OCI-LY7 (cell line): Measurements from ENCODE around the gene SORCS3. TPM values are rescaled to one million over a fixed set of nuclear protein-coding genes. Genes with fewer than 3 reads are reported as not detected.

ENCODE experiments used
- BruUV-seq: library from RNA; stranded (reverse); fragments of 400-500 nt; replicated peaks from 2 replicates; lab custom pipeline; 2021; lab: Mats Ljungman, UMichigan
- CTCF ChIA-PET: fragments of 300-600 bp; sonication (Branson Sonifier 250); formaldehyde crosslinking; loops from one replicate; lab custom pipeline; 2022; ENCODE audit warnings: antibody characterized with exemption; ENCODE audit not compliant: unreplicated experiment; lab: Charles Lee
- POLR2A ChIA-PET: fragments of 300-600 bp; sonication (Branson Sonifier 250); formaldehyde crosslinking; loops from one replicate; lab custom pipeline; 2022; ENCODE audit warnings: antibody characterized with exemption; lab: Charles Lee
- DNase-seq: peaks from one replicate; pipeline ENCODE4 v3.0.0-alpha.2; 2015; ENCODE audit warnings: low spot score
- H2AFZ ChIP-seq: fragments of 200-600 bp; sonication (generic), shearing (Covaris generic); 2 replicates; pipeline ENCODE4 v1.6.1; 2014; ENCODE audit warnings: mild to moderate bottlenecking, antibody characterized with exemption, low read length, moderate library complexity
- H3K27ac ChIP-seq: fragments of 200-600 bp; sonication (generic); 2 replicates; pipeline ENCODE4 v1.5.1; 2014; ENCODE audit warnings: mixed run types, low read depth, mild to moderate bottlenecking, moderate library complexity, low read length, inconsistent platforms; ENCODE audit not compliant: poor library complexity, severe bottlenecking
- H3K36me3 ChIP-seq: fragments of 200-600 bp; sonication (generic); 2 replicates; pipeline ENCODE4 v1.6.1; 2014; ENCODE audit warnings: mild to moderate bottlenecking, antibody characterized with exemption, low read length, moderate library complexity, mixed read lengths; ENCODE audit not compliant: insufficient read depth
- H3K4me1 ChIP-seq: fragments of 200-600 bp; sonication (generic); 2 replicates; pipeline ENCODE4 v1.5.1; 2014; ENCODE audit warnings: mild to moderate bottlenecking, low read length; ENCODE audit not compliant: insufficient read depth, poor library complexity, severe bottlenecking
- H3K4me2 ChIP-seq: fragments of 200-600 bp; sonication (generic); 2 replicates; pipeline ENCODE4 v1.6.1; 2014; ENCODE audit warnings: mild to moderate bottlenecking, low read length
- H3K4me3 ChIP-seq: fragments of 200-600 bp; sonication (generic); 2 replicates; pipeline ENCODE4 v1.5.1; 2014; ENCODE audit warnings: mild to moderate bottlenecking, low read depth, low read length; ENCODE audit not compliant: poor library complexity, severe bottlenecking
- H3K79me2 ChIP-seq: fragments of 200-600 bp; sonication (generic); 2 replicates; pipeline ENCODE4 v1.6.1; 2016; ENCODE audit warnings: low read depth, mild to moderate bottlenecking, low read length, moderate library complexity, mixed read lengths; ENCODE audit not compliant: insufficient read depth
- H3K9me2 ChIP-seq: fragments of 200-600 bp; sonication (generic); 2 replicates; pipeline ENCODE4 v1.6.1; 2016; ENCODE audit warnings: mild to moderate bottlenecking, low read length, mixed read lengths; ENCODE audit not compliant: insufficient read depth
- H3K9me3 ChIP-seq: fragments of 200-600 bp; sonication (generic); 2 replicates; pipeline ENCODE4 v1.6.1; 2014; ENCODE audit warnings: mild to moderate bottlenecking, mixed run types, low read length, mixed read lengths
- H4K20me1 ChIP-seq: fragments of 200-600 bp; sonication (generic); 2 replicates; pipeline ENCODE4 v1.6.1; 2014; ENCODE audit warnings: mild to moderate bottlenecking, antibody characterized with exemption, low read length, moderate library complexity, mixed read lengths; ENCODE audit not compliant: insufficient read depth
- EZH2phosphoT487 ChIP-seq: fragments of 200-600 bp; sonication (generic); IDR thresholded peaks from 2 replicates; pipeline ENCODE4 v1.6.1; 2018; ENCODE audit warnings: low read depth, borderline replicate concordance, mild to moderate bottlenecking, mixed run types, antibody characterized with exemption, low read length, moderate library complexity, mixed read lengths
- intact Hi-C: fragments of 100-400 bp; cut with micrococcal nuclease; formaldehyde crosslinking; loops from one replicate; pipeline ENCODE4 v1.10.0; 2022; ENCODE audit not compliant: unreplicated experiment
- total RNA-seq, 2 experiments: library from RNA; depleted of rRNA in 1 of 2; stranded (reverse); fragments of >200 nt in 1 of 2; shearing (Covaris generic) in 1 of 2; gene quantifications; 2 replicates each; pipeline ENCODE4 v1.2.3, GENCODE V29; 2014 to 2022
- TF ChIP-seq, protein P1 (sequence below): fragments of 200-600 bp; sonication (generic); conservative IDR thresholded peaks from 2 replicates; pipeline ENCODE4 v1.5.1; 2014; ENCODE audit warnings: mild to moderate bottlenecking, antibody characterized with exemption, low read length, moderate library complexity, mixed read lengths

The SORCS3 gene
- total RNA-seq, 2 experiments from 2014 or later = not detected

DNA sequence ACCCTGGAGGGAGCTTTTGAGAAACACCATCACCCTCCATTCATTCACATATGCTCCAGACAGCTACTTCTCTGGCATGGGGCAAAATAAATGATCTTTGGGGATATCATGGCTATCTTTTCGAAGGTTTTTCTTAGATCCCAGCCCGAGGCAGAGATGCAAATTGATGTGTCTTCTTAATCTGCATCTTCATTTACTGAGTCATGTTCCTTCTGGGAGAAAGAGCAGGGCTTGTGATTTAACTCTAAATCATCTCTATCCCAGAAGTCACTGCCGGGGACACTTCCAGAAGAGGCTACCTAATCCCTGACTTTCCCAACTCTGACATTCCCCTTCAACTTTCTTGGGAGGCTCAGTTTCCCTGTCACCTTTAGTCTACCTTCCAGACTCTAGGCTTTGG is 90.1 kb downstream of the SORCS3 start:
- Histone ChIP-seq H3K4me3 (no peak overlapping the region), H3K9me3 (no peaks in the 10 kb centered on the region), H3K4me2 (no peak overlapping the region), H3K79me2 (no peaks in the 10 kb centered on the region), H4K20me1 (no peaks in the 10 kb centered on the region), H3K9me2 (no peaks in the 10 kb centered on the region), H3K4me1 (no peaks in the 10 kb centered on the region), H3K36me3 (no peaks in the 10 kb centered on the region), H3K27ac (no peak overlapping the region), H2AFZ (no peak overlapping the region)
- POLR2A ChIA-PET = no interaction called here
- CTCF ChIA-PET = no interaction called here
- TF ChIP-seq, protein P1, sequence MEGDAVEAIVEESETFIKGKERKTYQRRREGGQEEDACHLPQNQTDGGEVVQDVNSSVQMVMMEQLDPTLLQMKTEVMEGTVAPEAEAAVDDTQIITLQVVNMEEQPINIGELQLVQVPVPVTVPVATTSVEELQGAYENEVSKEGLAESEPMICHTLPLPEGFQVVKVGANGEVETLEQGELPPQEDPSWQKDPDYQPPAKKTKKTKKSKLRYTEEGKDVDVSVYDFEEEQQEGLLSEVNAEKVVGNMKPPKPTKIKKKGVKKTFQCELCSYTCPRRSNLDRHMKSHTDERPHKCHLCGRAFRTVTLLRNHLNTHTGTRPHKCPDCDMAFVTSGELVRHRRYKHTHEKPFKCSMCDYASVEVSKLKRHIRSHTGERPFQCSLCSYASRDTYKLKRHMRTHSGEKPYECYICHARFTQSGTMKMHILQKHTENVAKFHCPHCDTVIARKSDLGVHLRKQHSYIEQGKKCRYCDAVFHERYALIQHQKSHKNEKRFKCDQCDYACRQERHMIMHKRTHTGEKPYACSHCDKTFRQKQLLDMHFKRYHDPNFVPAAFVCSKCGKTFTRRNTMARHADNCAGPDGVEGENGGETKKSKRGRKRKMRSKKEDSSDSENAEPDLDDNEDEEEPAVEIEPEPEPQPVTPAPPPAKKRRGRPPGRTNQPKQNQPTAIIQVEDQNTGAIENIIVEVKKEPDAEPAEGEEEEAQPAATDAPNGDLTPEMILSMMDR = no peak
- no peak for TF ChIP-seq EZH2phosphoT487
- BruUV-seq = no TSS peak
- no peak for DNase-seq
- intact Hi-C loops = no loop called here

GRCh38 chr10:104732222-104732621 is 91.1 kb downstream of the SORCS3 start:
- no peak overlapping the region for H3K27ac ChIP-seq
- no TSS peak for BruUV-seq
- intact Hi-C loops = no loop called here
- TF ChIP-seq, protein P1 = no peak
- no peak for TF ChIP-seq EZH2phosphoT487
- H3K9me2 ChIP-seq = no peaks in the 10 kb centered on the region
- no peaks in the 10 kb centered on the region for H3K36me3 ChIP-seq
- ChIA-PET CTCF (no interaction called here), POLR2A (interaction anchor here (0.7 kb wide), 1 partner anchor 25 kb away, joined by 3 read pairs; no protein-coding TSS in a partner anchor)
- no peaks in the 10 kb centered on the region for H3K79me2 ChIP-seq
- no peak overlapping the region for H3K4me2 ChIP-seq
- H2AFZ ChIP-seq = no peak overlapping the region
- DNase-seq = no peak
- H3K4me1 ChIP-seq = no peaks in the 10 kb centered on the region
- no peaks in the 10 kb centered on the region for H4K20me1 ChIP-seq
- no peaks in the 10 kb centered on the region for H3K9me3 ChIP-seq
- no peak overlapping the region for H3K4me3 ChIP-seq

DNA sequence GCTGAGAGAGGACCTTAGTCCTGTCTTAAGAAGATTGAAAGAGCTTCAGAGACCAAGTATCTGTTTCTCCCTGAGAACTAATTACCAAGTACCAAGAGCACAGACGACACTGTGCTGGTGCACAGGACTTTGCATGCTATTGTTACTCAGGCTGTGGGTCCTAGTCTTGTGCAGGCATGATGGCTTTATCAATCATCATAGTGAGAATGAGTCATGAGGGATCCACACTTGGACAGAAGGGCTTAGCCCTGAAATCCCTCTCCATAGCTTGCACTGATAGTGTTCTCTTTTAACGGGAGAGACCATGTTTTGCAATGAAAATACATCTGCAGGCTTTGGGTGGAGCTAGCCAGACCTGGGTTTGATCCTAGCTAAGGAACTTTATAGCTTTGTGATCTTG is 93.3 kb downstream of the SORCS3 start:
- TF ChIP-seq EZH2phosphoT487 = no peak
- TF ChIP-seq, protein P1 = no peak
- Histone ChIP-seq H3K4me3 (no peak overlapping the region), H4K20me1 (no peaks in the 10 kb centered on the region), H2AFZ (no peak overlapping the region), H3K9me3 (no peaks in the 10 kb centered on the region), H3K9me2 (no peaks in the 10 kb centered on the region), H3K36me3 (no peaks in the 10 kb centered on the region), H3K4me2 (no peak overlapping the region), H3K79me2 (no peaks in the 10 kb centered on the region), H3K27ac (no peak overlapping the region), H3K4me1 (no peaks in the 10 kb centered on the region)
- intact Hi-C loops = no loop called here
- ChIA-PET POLR2A (interaction anchor here (0.5 kb wide), 1 partner anchor 31 kb away, joined by 4 read pairs; no protein-coding TSS in a partner anchor), CTCF (no interaction called here)
- DNase-seq = no peak
- no TSS peak for BruUV-seq
